Spleen (tissue), 11 donors: ENCODE data around the gene JAML. TPM values are rescaled to one million over a fixed set of nuclear protein-coding genes. Genes with fewer than 3 reads are reported as not detected.

Experiments used
- DNase-seq: peaks from one replicate; pipeline ENCODE4 v3.0.0-alpha.2; 2020
- H3K27ac ChIP-seq, 8 donors: fragments of 200-600 bp; sonication (generic) in 7 of 8; 1 replicate in 4 of 8; 2 replicates in 4 of 8; pipeline versions ENCODE4 v1.5.0 to v1.8.0; 2016 to 2021; ENCODE audit warnings: inconsistent platforms in 4 of 8, mild to moderate bottlenecking in 4 of 8, moderate library complexity in 1 of 8
- H3K27me3 ChIP-seq, 7 donors: fragments of 200-600 bp; sonication (generic) in 6 of 7; replicated peaks in 1 of 7; 1 replicate in 4 of 7; 2 replicates in 3 of 7; pipeline versions ENCODE4 v1.5.0 to v1.8.0; 2016 to 2021; ENCODE audit warnings: inconsistent platforms in 3 of 7, mild to moderate bottlenecking in 1 of 7
- H3K36me3 ChIP-seq, 6 donors: fragments of 200-600 bp; sonication (generic) in 5 of 6; 1 replicate in 4 of 6; 2 replicates in 2 of 6; pipeline versions ENCODE4 v1.5.0 to v1.8.0; 2016 to 2021; ENCODE audit warnings: inconsistent platforms in 2 of 6
- H3K4me1 ChIP-seq, 6 donors: fragments of 200-600 bp; sonication (generic) in 5 of 6; 1 replicate in 3 of 6; 2 replicates in 3 of 6; pipeline versions ENCODE4 v1.5.0 to v1.8.0; 2016 to 2021; ENCODE audit warnings: inconsistent platforms in 3 of 6
- H3K4me3 ChIP-seq, 8 donors: fragments of 200-600 bp; sonication (generic) in 7 of 8; 1 replicate in 4 of 8; 2 replicates in 4 of 8; pipeline versions ENCODE4 v1.5.0 to v1.8.0; 2016 to 2021; ENCODE audit warnings: inconsistent platforms in 4 of 8, mild to moderate bottlenecking in 4 of 8, moderate library complexity in 2 of 8
- H3K9me3 ChIP-seq, 8 donors: fragments of 200-600 bp; sonication (generic) in 7 of 8; 1 replicate in 4 of 8; 2 replicates in 4 of 8; pipeline versions ENCODE4 v1.5.0 to v1.8.0; 2016 to 2021; ENCODE audit warnings: inconsistent platforms in 4 of 8
- CTCF ChIP-seq, 11 experiments: fragments of 200-600 bp in 7 of 11; fragments of 450-650 bp in 4 of 11; sonication (generic) in 4 of 11; IDR thresholded peaks in 8 of 11; conservative IDR thresholded peaks in 3 of 11; 1 replicate in 7 of 11; 2 replicates in 4 of 11; pipeline versions ENCODE4 v1.4.0 to v1.8.0; 2016 to 2021; ENCODE audit warnings: antibody characterized with exemption in 11 of 11, inconsistent platforms in 4 of 11, mild to moderate bottlenecking in 1 of 11
- POLR2A ChIP-seq, 3 donors: fragments of 450-650 bp; IDR thresholded peaks; one replicate each; pipeline ENCODE4 v1.5.1; 2017; ENCODE audit warnings: antibody characterized with exemption in 3 of 3, mild to moderate bottlenecking in 1 of 3
- POLR2AphosphoS5 ChIP-seq, 3 donors: sonication (generic); formaldehyde crosslinking; IDR thresholded peaks; one replicate each; pipeline ENCODE4 v1.5.1; 2017; ENCODE audit warnings: antibody characterized with exemption in 3 of 3
- WGBS, 5 donors: extraction: QIAGEN DNeasy Blood & Tissue Kit in 3 of 5; methylation state at CpG; one replicate each; pipeline versions ENCODE4 v1.1.5 to v1.1.7; 2013 to 2018; 5-methylcytosine and 5-hydroxymethylcytosine counted together
- intact Hi-C: fragments of 100-400 bp; cut with DNase I; formaldehyde crosslinking; loops from one replicate; pipeline ENCODE4 v1.15.0; 2023; ENCODE audit warnings: low total_unique reads
- polyA plus RNA-seq, 3 donors: library from polyadenylated mRNA; stranded (reverse); fragments of 200-250 nt; gene quantifications; one replicate each; pipeline ENCODE4 v1.2.1, GENCODE V29; 2013
- total RNA-seq, 7 donors: library from RNA; depleted of rRNA in 3 of 7; stranded (reverse); fragments of >200 nt in 3 of 7; fragmentation: NEBNext Ultra II Directional in 4 of 7; extraction: Animal tissue kit (Norgen Biotek cat#: 25700) in 4 of 7; gene quantifications; one replicate each; pipeline versions ENCODE4 v1.1.0 to v1.2.1, GENCODE V29; 2016 to 2021
- donor health status: healthy with polysubstance abuse.
- donor health status: DM: no; HTN: no; CAD: no; lungs with moderate emphysema.
- donor health status: DM: no; HTN: no; CAD: no.
- donor health status: Bipolar disorder and iron deficiency.
- donor health status: healthy.
- donor health status: DM: no; HTN: no; CAD: no.
- donor health status: DM: yes; HTN: yes; CAD: no.

JAML gene
- total and polyA plus RNA-seq, 10 donors, result 18.2 to 180 (median 89.3) TPM

DNA sequence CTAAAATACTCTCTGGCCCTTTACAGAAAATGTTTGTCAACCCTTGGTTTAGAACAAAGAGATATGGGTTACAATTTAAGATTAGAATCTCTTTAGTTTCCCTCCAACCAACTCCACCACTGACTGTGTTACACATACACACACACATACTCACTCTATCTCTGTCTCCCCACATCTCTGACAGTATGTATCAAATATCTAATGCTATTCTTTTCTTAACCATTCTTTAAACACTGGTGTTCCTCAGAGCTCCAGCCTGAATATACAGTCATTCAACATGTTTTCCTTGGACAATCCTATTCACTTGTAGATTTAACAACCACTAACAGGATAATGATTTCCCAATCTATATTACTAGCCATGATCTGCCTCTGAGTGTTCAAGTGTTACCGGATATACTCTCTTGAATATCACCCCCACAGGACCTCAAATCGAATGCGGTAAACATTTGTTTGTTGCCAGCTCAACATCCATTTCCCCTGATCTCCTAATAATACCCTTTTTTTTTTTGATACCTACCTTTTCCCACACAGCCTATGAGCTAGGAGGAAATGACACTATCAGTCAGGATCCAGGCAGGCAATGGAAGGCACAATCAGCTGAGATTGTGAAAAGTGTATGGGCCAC lies 21.2 kb upstream of the JAML start:
- no peaks in the 10 kb centered on the region for H3K27me3 ChIP-seq
- intact Hi-C loops, result no loop called here
- peaks cover 4 to 78% (median 19%) of the 10 kb centered on the region in 6 donors for H3K4me1 ChIP-seq
- TF ChIP-seq POLR2A (IDR thresholded peaks at IDR 0.05) (no peak), POLR2AphosphoS5 (IDR thresholded peaks at IDR 0.05) (no peak), CTCF (IDR thresholded peaks at IDR 0.05 in 8 of 11, conservative IDR thresholded peaks at IDR 0.05 in 3 of 11) (no peak)
- H3K9me3 ChIP-seq, result no peaks in the 10 kb centered on the region
- H3K4me3 ChIP-seq, result no peak overlapping the region
- no peaks in the 10 kb centered on the region for H3K36me3 ChIP-seq
- no peak for DNase-seq
- 89 to 99% (median 91%) methylated on average over 3 of the region's 3 CpGs for WGBS, 5 donors
- peak overlapping the region in 4 of 8 donors; percentile 12 to 45 (median 26) for H3K27ac ChIP-seq

DNA sequence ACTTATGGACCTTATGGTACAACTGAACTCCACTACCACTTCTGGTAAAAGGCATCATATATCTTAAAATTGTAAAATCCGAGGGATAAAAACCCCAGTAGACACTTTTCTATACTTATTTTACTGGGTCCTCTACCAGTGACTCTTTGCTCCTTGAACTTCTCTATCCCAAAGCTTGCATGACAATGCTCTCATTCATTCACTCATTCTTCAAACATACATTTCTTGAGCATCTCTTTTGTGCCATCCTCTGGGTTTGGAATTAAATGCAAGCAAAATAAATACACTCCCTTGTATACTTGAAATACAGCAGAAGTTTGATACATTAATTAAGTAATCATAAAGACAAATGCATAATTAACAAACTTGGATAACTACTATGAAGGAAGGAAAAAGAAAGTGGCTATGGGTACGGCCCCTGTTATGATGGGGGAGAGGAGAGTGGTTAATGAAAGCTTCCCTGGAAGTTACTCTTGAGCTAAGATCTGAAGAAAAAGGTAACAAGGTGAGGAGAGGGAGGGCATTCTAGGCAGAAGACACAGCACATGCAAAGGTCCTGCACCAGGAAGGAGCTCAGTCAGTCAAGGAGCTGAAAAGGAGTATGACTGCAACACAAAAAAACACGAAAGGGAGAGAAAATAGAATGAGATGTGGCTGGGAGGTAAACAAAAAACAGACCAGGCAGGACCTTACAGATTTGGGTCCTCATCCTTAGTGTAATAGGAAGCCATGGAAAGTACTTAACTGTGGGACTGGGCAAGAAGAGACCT lies 19.4 kb upstream of the JAML start:
- Histone ChIP-seq H3K4me1 (peaks cover 7 to 78% (median 35%) of the 10 kb centered on the region in 6 donors), H3K4me3 (no peak overlapping the region)

DNA sequence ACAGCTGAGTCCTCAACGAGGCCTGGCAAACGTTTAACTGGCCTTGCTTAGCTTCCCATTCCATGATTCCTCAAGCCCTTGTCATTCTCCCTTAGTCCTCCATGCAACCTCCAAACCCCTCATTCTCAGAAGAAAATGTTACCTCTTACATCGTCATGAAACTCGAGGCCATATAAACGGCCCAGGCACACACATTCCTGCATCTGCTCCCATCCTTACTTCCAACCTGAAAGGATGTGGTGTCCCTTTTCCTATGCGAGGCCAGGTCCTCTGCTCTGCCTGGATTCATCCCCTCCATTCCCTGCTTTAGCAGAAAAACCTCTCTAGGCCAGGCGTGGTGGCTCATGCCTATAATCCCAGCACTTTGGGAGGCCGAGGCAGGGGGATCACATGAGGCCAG lies 18.4 kb upstream of the JAML start:
- WGBS, 5 donors, result 76 to 90% (median 84%) methylated on average over 7 to 8 of the region's 8 CpGs
- intact Hi-C loops, result no loop called here
- H3K4me1 ChIP-seq, result peaks cover 7 to 87% (median 45%) of the 10 kb centered on the region in 6 donors
- H3K27ac ChIP-seq, result peak overlapping the region in 1 of 8 donors; percentile 92
- TF ChIP-seq POLR2A (IDR thresholded peaks at IDR 0.05), result no peak
- no peak for TF ChIP-seq CTCF (IDR thresholded peaks at IDR 0.05 in 8 of 11, conservative IDR thresholded peaks at IDR 0.05 in 3 of 11)
- no peak for TF ChIP-seq POLR2AphosphoS5 (IDR thresholded peaks at IDR 0.05)
- H3K27me3 ChIP-seq, result no peaks in the 10 kb centered on the region
- H3K9me3 ChIP-seq, result no peaks in the 10 kb centered on the region
- H3K4me3 ChIP-seq, result no peak overlapping the region
- DNase-seq, result no peak
- H3K36me3 ChIP-seq, result no peaks in the 10 kb centered on the region

More for the DNA sequence above, 19.4 kb upstream of the JAML start:
- WGBS, 5 donors, result 72 to 88% (median 85%) methylated on average over 3 of the region's 3 CpGs
- Histone ChIP-seq H3K9me3 (no peaks in the 10 kb centered on the region), H3K27ac (peak overlapping the region in 1 of 8 donors; percentile 16), H3K27me3 (no peaks in the 10 kb centered on the region), H3K36me3 (no peaks in the 10 kb centered on the region)
- DNase-seq, result no peak
- intact Hi-C loops, result no loop called here
- TF ChIP-seq POLR2A (IDR thresholded peaks at IDR 0.05) (no peak), POLR2AphosphoS5 (IDR thresholded peaks at IDR 0.05) (no peak), CTCF (IDR thresholded peaks at IDR 0.05 in 8 of 11, conservative IDR thresholded peaks at IDR 0.05 in 3 of 11) (no peak)

DNA sequence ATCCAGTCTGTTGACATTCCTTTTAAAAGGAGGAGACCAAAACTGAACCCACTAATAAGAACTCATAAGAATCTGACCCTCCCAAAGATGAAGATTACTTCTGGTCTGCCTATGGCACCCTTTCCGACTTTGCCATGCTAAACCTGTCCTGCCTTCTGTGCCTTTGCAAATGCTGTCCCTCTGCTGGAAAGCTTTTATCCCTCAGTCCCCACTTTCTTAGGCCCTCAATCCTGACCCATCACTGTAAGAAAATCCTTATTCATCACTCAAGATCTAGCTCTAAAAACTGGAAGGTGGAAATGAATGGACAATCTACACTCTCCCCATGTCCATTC lies 16.9 kb upstream of the JAML start:
- no peak for DNase-seq
- Histone ChIP-seq H3K27ac (peak overlapping the region; percentile 75 to 96 (median 88)), H3K4me1 (peaks cover 7 to 91% (median 46%) of the 10 kb centered on the region in 6 donors), H3K4me3 (peak overlapping the region in 1 of 8 donors; percentile 47), H3K9me3 (no peaks in the 10 kb centered on the region), H3K36me3 (peaks cover 0 to 5% (median 0%) of the 10 kb centered on the region in 6 donors), H3K27me3 (no peaks in the 10 kb centered on the region)
- intact Hi-C loops, result no loop called here
- TF ChIP-seq CTCF (IDR thresholded peaks at IDR 0.05 in 8 of 11, conservative IDR thresholded peaks at IDR 0.05 in 3 of 11) (no peak), POLR2A (IDR thresholded peaks at IDR 0.05) (no peak), POLR2AphosphoS5 (IDR thresholded peaks at IDR 0.05) (no peak)
- 65 to 85% (median 83%) methylated on average over 1 of the region's 1 CpG for WGBS, 5 donors
